Daoy (cell line): ENCODE results near the gene SNX33. TPM values are rescaled to one million over a fixed set of nuclear protein-coding genes. Genes with fewer than 3 reads are reported as not detected.
"Not testable (repeated sequence)": the region's sequence is repeated elsewhere in the genome, so short reads cannot be mapped to it uniquely, and the experiment has no call there.

Experiments
- DNase-seq: peaks from one replicate; pipeline ENCODE4 v3.0.0-alpha.2; 2015; ENCODE audit warnings: low read depth
- total RNA-seq: library from RNA; depleted of rRNA; stranded (reverse); fragments of >200 nt; shearing (Covaris generic); gene quantifications from 2 replicates; pipeline ENCODE4 v1.2.3, GENCODE V29; 2014; rRNA removed

The SNX33 gene, protein sequence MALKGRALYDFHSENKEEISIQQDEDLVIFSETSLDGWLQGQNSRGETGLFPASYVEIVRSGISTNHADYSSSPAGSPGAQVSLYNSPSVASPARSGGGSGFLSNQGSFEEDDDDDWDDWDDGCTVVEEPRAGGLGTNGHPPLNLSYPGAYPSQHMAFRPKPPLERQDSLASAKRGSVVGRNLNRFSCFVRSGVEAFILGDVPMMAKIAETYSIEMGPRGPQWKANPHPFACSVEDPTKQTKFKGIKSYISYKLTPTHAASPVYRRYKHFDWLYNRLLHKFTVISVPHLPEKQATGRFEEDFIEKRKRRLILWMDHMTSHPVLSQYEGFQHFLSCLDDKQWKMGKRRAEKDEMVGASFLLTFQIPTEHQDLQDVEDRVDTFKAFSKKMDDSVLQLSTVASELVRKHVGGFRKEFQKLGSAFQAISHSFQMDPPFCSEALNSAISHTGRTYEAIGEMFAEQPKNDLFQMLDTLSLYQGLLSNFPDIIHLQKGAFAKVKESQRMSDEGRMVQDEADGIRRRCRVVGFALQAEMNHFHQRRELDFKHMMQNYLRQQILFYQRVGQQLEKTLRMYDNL
- total RNA-seq = 7.1 and 7.8 TPM in 2 replicates

DNA sequence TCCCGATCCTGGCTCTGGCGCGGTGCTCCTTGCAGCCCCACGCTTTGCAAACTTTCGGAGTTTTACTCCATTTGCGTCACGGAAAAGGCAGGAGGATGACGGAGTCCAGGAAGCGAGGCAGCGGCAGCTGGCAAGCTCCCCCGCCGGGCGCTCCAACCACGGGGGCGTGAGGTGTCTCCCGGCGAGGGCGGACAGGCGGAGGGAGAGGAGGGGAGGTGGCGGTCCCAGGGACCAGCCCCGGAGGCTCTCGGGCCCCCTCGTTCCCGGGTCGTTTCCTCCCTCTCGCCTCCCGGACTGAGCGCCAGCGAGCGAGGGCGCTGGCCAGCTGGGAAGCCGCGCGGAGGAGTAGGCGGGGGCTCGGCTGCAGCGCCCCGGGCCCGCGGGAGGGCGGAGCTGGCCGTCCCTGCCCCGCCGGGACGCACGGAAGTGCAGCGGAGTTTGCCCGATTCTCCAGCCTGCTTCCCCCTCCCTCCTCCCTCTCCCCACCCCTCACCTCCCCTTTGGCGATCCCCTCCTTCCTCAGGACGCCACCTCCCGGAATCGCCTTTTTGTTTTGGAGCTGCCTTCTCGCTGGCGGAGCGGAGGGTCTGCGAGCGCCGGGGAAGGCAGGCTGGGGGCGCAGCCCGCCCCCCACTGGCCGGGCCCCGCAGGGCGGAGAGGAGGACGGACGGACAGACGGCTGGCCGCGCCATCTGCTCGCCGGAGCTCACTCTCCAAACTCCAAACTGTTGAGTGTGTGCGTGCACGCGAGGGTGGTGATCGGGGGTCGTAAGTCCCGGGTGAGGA lies at the start of gene SNX33:
Gene SNX33, plus strand, starts transcription at position 543 of the 786 bp plus-strand sequence. CDS start 1,191 bp downstream, outside the sequence.
- DNase-seq = peak; percentile 88

DNA sequence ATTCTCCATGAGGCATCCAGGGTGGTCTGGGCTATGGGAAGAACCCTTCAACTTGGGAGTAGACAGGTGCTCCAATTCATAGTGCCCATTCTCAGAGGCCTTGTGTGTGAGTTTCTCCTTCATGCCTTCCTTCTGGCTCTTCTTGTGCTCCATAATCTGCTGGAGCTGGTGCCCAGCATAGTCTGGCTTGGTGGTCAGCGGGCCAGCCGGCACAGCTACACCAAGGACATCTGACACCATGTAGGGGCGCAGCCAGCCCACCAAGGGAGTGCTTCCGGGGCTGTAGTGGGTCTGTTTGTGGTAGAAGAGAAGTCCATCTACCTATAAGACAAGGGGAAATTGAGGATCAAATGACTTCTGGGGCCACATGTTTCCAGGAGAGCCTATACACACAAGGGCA lies 49.4 kb upstream of the SNX33 start:
- DNase-seq = no peak

DNA sequence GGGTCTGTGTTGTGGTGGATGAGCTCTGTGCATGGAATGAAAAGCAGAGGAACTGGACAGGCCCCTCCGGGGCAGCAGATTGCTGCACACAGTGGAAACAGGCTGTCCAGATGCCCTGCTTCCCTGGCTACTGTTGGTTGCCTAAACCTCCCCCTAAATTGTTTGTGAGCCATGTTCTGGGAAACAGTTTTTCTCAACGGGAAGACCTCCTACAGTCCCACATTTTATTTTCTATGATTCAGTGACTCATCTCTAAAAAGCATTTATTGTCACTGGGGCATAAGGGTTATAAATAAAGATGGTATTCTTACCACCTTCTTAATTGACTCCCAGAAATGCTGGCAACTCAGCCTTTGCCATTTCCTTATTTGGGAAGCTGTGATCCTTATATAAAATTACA lies 48.3 kb upstream of the SNX33 start:
- DNase-seq = no peak

DNA sequence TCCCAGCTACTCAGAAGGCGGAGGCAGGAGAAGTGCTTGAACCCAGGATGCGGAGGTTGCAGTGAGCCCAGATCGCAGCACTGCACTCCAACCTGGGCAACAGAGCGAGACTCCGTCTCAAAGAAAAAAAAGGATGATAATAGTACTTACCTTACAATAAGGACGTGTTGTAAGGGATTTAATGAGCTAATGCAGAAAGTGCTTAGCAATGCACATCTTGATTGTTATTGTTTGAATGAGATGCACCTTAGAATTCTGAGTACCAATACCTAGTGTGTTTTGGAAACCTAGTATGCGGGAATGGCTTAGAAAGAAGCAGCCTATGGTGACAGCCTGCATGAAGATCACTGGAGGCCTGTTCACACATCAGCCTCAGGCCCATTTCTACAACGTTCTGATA lies 41.7 kb upstream of the SNX33 start:
- DNase-seq = no peak

DNA sequence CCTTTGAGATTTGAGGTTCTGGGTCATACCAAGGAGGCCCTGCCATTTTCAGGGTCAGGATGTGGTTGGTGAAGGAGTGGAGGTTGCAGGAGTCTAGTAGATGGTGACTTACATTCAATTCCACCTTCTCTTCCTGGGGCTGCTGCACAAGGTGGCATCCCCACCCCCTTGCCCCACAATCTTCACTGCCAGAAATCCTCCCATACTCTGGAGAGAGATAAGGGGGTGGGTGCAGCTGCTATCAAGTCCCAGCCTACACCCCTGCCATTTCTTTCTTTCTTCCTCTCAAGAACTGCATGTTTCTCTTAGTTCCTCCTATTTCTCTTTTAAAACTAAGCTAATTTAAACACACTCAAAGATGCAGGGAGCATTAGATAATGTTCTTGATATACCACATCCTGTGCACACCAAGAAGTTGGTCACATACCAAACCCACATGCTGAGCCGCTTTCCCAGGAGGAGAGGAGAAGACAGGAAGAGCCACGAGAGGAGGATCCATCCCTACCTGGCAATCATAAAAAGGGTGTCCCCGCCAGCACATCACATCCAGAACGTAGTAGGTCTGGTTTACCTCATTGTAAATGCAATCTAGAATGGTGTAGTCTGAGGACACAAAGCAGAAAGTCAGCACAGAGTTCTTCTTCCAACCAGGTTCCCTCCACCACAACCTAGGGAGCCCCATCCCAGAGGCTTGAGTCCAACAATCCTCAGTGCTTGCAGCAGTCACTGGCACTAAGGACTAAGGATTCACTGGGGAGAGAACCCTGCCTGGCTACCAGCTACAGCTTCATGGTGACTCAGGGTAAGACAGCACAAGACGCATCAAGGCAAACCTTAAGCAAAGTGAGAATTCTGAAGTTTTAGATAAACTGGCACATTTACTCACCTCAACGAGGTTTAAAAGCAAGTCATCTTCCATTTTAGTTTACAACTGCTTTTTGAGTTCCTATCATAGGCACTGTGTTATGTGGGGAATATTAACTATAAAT lies 40.7 kb upstream of the SNX33 start:
- peak; percentile 24 for DNase-seq

DNA sequence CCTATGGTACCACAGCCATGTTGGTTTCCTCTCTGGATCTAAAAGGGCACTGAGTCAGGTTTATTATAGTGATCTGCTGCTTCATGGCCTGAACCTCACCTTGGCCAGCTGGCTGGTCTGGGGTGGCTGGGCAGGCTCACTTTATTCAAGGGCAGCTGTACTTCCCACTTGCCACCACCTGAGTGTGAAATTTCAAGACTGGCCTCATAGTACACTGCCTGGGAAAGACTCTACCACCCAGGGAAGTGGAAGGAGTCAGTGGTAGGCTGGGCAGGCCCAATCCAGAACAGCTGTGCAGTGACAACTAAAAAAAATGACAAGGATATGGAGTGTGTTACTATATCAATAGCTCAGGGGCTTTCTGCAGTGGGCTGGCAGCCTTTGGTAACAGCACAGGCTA lies 30.9 kb upstream of the SNX33 start:
- DNase-seq = no peak

DNA sequence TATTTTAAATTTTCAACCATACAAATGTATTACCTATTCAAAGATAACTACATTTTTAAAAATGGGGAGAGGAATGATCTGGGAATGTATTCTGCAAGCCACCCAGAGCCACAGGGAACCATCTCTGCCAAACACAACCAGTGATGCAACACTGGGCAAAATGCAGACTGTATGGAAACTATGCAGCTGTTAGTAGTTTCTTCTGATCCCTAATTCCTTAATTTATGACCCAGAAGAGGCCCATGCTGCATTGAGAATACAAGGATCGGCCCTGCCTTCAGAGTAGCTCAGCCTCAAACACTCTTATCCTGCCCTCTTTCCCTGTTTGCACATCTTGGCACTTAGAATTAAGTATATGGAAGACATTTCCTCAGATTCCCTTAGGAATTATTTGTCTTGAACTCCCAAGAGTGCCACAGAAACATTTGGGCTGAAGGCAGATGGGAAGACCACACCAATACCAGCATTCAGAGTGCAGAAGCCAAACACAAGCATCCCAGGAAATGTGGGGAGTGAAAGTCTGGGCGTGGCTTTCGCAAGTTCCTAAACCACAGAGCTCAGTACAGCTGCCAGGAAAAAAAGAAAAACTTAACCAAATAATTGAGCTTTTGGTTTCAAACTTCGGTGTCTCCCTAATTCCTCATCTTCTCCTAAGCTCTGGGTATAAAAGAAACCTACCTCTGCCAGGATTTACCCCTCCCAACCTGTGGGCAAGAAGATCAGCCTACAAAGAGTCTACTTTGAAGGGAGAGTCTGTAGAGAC lies 27.5 kb upstream of the SNX33 start:
- DNase-seq = peak; percentile 26

DNA sequence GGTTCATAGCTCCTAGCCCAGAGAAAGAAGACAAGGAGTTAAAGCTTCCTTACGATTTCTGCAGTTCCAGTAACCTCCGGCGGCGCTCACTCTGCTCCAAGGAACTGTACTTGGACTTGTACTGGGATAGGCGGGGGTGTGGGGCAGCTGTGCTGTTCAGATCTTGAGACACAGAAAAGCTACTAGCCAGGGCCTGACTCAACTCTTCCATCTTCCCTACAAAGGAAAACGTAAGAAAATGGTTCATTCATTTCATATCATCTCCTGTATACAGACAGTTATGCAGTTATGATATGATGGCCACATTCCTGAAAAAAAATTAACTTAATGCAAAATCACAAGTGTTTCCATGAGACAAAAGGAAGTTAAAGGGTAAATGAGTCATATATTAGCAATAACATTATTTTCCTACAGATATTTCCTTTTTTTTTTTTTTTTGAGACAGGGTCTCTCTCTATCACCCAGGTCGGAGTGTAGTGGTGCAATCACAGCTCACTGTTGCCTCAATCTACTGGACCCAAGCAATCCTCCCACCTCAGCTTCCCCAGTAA lies 26.8 kb upstream of the SNX33 start:
- peak; percentile 60 for DNase-seq

DNA sequence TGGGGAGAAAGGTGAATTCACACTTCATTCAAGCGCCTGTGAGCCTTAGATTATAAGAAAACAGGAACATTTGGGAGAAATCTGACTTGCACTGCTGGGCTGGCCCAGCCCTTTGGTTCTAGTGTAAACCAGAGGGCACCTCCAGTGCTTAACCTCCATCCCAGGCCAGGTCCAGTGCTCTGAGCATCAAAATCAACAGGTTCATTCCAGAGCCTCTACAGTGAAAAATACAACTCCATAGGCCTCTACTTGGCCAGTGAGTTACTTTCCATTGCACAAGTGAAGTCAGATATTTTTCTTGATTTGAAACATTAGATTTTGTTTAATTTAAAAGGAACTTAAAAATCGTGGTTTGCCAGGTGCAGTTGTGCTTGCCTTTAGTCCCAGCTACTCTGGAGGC lies 25.2 kb upstream of the SNX33 start:
- DNase-seq = no peak

DNA sequence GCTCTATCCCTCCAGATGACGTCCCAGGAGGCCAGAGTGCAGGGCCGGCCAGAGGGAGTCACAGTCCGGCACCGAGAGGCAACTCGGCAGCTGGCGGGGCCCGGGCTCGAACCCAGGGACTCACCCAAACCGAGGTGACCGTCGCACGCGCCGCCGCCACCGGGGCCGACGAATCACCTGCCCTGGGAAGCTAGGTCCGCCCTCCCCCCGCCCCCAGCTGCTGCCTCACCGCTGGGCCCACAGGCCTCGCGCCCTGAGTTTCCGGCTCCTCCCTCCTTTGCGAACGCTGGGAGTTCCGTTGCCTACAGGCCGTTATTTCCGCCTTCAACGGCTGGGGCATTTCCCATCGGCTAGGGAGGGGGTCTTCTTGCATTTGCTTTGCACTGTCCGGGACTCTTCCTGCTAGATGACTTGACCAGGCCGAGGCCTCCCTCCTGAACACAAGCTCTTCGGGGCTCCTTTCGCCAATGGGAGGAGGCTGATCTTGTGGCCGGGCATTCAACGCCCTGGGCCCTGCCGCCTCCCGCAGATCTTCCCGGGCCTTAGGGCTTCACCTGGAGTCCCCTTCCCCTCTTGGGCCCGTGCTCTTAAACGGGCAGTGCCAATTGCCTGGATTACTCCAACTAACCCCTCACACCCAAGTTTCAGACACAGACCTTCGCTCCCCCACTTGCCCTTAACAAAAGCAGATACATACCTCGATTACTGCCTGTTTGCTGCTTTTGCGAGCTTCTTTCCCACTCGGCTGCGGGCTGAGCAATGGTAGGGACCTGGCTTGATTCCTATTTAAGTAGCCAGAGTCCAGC lies 22.0 kb upstream of the SNX33 start, which contains the start of gene SNUPN:
Gene SNUPN, minus strand, starts transcription at position 184 of the 806 bp plus-strand sequence. CDS start 4,674 bp downstream, outside the sequence.
- DNase-seq = peak; percentile 96

DNA sequence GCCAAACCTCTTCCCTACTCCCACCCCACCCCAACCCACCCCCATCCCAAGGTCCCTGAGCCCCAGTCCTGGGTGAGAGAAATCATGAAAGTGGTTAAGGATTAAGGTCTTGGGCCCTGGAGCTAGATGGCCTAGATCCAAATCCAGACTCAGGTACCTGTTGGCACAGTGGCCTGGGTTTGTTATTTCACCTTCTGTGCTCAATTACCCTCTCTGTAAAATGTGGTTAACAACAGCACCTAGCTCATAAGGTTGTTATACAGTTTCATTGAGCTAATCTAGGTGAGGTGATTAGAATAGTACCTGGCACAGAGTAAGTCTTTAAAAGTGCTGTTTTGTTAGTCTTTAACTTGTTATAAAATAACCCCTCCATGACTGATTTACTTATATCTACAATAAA lies 15.8 kb upstream of the SNX33 start:
- no peak for DNase-seq

DNA sequence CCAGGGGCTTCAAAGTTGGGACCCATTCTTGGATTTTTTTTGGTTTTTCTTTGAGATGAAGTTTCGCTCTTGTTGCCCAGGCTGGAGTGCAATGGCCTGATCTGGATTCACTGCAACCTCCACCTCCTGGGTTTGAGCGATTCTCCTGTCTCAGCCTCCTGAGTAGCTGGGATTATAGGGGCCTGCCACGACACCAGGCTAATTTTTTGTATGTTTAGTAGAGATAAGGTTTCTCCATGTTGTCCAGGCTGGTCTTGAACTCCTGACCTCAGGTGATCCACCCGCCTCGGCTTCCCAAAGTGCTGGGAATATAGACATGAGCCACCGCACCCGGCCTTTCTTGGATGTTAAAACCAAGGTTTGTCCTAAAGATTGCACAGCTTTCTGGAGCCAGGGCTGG lies 13.8 kb upstream of the SNX33 start:
- DNase-seq = not testable (repeated sequence)

DNA sequence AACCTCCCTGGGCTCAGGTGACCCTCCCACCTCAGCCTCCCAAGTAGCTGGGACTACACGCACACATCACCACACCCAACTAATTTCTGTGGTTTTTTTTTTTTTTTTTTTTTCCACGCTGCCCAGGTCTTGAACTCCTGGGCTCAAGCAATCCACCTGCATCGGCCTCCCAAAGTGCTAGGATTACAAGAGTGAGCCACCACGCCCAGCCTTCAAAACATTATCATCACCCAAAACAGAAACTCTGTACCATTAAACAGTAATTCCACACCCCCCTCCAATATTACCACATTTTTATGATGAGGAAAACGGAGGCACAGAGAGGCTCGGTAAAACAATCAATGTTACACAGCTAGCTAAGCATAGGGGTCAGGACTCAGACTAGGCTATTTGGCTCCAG lies 11.7 kb upstream of the SNX33 start:
- DNase-seq = no peak

DNA sequence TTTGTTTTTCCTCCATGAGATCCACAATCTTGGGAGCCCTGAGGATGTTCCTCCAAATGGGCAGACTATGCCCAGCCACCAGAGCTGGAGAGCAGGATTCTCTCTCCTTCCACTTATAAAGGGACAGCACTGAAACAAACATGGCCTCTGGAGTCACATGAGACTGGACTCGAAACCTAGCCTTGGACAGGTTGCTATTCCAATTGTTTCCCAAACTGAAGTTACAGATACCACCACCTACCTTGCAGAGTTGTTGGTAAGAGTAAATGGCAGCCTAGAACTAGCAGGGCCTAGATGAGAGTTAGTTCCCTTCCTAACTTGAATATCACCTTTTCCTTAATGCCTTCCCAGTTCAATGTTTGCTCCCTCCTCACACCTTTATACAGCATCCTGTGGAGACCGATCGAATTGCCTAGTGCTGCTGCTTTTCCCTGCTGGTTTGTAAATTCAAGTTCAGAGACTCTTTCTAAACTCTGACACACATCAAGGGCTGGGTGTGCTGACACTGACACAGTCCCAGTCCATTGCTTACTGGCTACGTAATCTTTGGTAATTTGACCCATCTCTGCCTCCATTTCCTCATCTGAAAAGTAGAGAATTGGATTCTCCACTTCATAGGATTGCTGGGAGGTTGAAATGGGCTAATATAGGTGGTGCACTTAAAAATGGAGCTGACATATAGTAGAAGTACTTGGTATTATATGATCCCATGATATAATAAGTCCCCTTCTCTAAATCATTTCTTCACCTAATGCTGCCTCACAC lies 10.3 kb upstream of the SNX33 start:
- no peak for DNase-seq

DNA sequence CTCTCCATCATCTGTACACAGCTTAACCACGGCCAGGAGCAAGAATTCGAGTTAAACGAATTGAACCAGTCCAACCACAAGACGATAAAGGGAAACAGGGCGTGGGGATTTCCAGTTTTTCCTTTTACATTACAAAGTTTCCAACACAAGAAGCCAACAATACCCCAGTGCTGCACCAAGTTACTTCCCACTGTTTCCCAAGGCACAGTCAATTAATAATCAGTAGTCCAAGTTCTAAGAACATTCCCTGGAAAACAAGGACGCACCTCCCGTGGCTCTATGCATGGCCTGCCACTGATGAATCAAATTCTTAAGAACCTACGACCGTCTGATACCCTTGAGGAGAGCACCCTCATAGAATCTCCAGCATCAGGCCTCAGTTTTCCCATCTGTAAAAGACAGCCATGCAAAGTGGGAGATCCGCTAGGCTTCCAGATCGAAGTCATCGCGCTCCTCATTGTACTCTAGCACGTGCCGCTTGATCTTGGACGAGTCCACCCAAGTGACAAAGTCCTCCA lies 8.5 kb upstream of the SNX33 start:
- no peak for DNase-seq

DNA sequence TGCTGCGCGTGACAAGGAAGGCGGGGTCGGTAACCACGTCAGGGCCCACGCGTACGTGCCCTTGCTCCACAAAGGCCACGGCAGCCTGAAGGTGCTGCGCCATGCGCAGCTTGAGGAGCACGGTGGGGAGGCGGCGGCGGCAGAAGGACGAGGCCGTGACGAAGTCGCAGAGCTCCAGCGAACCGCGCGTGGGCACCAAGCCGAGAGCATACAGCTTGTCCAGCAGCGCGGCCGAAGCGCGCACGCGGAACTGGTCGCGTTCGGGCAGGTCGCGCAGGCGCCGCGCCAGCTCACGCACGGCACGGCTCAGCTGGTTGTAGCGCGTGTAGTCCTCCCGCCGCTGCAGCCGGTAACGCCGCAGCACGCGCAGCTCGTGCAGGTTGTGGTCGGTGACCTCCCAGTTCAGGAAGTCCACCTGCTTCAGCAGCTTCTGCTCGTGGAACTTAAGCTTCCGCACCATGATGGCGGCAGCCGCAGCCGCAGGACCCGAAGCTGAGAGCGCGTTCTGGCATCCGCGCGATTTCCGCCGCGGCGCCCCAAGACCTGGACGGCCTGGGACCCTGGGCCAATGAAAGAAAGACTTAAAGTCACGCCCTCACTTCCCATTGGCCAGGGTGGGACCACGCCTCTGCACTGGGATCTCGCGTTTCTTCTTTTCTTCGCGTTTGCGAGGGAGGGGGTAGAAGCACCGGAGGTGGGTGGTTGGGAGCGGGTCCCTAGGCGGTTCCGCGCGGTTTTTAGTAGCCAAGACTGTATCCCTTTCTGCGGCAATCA lies 7.8 kb upstream of the SNX33 start, which contains the start of gene IMP3:
Gene IMP3, minus strand, starts transcription at position 516 of the 774 bp plus-strand sequence. Its CDS starts 56 bp downstream, at position 460.
- peak; percentile 98 for DNase-seq

DNA sequence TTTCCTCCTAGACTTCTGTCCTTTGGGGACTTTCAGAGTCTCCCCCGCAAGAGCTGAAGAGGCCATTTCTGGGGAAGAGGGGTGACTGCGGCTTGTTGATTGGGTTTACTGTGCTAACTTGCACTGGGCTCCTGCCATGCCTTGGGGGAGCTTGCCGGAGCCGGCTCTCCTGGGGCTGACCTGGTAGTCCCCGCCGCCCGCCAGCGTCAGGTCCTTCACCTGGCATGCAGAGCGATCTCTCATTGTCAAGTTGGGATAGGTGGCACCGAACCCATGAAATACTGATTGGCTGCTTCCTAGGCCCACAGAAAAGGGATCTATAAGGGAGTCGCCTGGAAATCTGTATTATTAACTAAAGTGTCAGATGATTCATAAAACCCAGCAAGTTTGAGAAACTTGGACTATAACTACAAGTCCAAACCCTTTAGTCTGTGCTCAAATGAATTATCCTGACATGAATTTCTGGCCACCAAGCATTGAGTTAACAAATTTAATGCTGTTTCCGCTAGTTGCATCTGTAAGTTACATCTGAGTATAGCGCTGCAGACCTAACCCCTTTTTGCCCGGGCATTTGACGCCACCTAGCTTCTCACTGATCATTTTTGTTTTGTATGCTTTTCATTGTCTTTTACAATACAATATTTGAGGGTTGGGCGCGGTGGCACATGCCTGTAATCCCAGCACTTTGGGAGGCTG lies 7.1 kb upstream of the SNX33 start:
- peak; percentile 42 for DNase-seq
